ENCODE measurements around the gene SRGAP3.

Gene SRGAP3

DNA sequence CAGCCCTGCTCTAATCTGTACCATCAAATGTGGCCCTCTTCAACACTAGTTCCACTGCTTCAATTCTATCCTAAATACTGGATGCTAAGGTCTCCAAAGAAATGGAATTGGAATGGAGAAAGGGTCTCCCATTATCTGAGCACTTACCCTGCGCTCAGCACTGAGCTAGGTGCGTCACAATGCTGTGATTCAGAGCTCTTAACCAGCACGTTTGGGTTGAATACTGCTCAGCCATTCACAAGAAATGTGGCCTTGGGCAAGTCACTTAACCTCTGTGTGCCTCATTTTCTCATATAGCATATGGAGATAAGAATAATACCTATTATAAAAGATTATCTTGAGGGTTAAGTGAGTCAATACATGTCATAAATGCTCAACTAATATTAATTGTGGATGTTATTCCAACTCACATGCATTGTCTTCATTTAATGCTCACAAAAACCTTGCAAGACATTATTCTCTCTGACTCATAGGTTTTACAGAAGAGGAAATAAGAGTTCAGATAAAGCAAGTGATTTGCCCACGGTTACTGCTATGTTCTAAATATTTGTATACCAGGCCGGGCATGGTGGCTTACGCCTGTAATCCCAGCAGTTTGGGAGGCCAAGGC, 27.4 kb upstream of the SRGAP3 start:
- H3K27ac ChIP-seq = no peak overlapping the region
- no peak for TF ChIP-seq CTCF (conservative IDR thresholded peaks at IDR 0.05)
- no peak for TF ChIP-seq ZFX (IDR thresholded peaks at IDR 0.05)

- H3K27ac ChIP-seq = no peak overlapping the region
- TF ChIP-seq CTCF (conservative IDR thresholded peaks at IDR 0.05) = no peak
- TF ChIP-seq ZFX (IDR thresholded peaks at IDR 0.05) = no peak
Observed at GRCh38 chr3:9271903-9272302, 22.5 kb upstream of the SRGAP3 start.

- no peak overlapping the region for H3K27ac ChIP-seq
- no peak for TF ChIP-seq ZFX (IDR thresholded peaks at IDR 0.05)
Observed at GRCh38 chr3:9270704-9271103, 21.3 kb upstream of the SRGAP3 start.

GRCh38 chr3:9266716-9267115, 17.3 kb upstream of the SRGAP3 start:
- no peak overlapping the region for H3K27ac ChIP-seq
- TF ChIP-seq ZFX (IDR thresholded peaks at IDR 0.05) = no peak
- no peak for TF ChIP-seq CTCF (conservative IDR thresholded peaks at IDR 0.05)

GRCh38 chr3:9260305-9260704, 10.9 kb upstream of the SRGAP3 start:
- TF ChIP-seq CTCF (conservative IDR thresholded peaks at IDR 0.05) (no peak), ZFX (IDR thresholded peaks at IDR 0.05) (no peak)

DNA sequence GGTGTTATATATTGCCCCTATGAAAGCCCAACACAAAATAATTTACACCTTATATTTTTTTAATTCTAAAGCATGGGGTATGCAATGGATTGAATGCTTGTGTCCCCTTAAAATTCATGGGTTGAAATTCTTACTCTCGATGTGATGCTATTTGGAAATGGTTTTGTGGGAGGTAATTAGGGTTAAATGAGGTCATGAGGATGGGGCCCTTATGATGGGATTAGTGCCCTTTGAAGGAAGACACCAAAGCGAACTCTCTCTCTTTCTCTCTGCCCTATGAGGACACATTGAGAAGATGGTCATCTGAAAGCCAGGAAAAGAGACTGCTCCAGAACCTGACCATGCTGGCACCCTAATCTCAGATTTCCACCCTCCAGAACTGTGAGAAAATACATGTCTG, 7.6 kb upstream of the SRGAP3 start:
- TF ChIP-seq CTCF (conservative IDR thresholded peaks at IDR 0.05) = no peak
- TF ChIP-seq ZFX (IDR thresholded peaks at IDR 0.05) = no peak
- no peak overlapping the region for H3K27ac ChIP-seq

More at GRCh38 chr3:9260305-9260704, 10.9 kb upstream of the SRGAP3 start:
- H3K27ac ChIP-seq = no peak overlapping the region

GRCh38 chr3:9255976-9256375, 6.5 kb upstream of the SRGAP3 start:
- H3K27ac ChIP-seq = no peak overlapping the region
- TF ChIP-seq CTCF (conservative IDR thresholded peaks at IDR 0.05) (no peak), ZFX (IDR thresholded peaks at IDR 0.05) (no peak)

DNA sequence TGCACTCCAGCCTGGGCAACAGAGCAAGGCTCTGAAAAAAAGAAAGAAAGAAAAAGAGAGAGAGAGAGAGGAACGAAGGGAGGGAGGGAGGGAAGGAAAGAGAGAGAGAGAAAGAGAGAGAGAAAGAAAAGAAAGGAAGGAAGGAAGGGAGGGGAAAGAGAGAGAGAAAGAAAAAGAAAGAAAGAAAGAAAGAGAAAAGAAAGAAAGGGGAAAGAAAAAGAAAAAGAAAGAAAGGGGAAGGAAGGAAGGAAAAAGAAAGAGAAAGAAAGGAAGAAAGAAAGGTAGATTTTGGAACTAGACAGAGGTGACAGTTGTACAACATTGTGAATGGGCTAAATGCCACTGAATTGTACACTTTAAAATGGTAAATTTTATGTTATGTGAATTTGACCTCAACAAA, 5.3 kb upstream of the SRGAP3 start:
- no peak overlapping the region for H3K27ac ChIP-seq
- TF ChIP-seq ZFX (IDR thresholded peaks at IDR 0.05) (no peak), CTCF (conservative IDR thresholded peaks at IDR 0.05) (no peak)

All from C4-2B (cell line).